Activated naive CD8-positive, alpha-beta T cell treated with anti-CD3 and anti-CD28 coated beads, Interleukin-2, amount 50 U/mL, for 24 hours (primary cell): ENCODE data around the gene NUTM2B.
"Not testable (repeated sequence)": the region's sequence is repeated elsewhere in the genome, so short reads cannot be mapped to it uniquely, and the experiment has no call there.

Experiments used
- ATAC-seq: fragments of 150-1000 bp; cut with Tn5 transposase; one replicate; pipeline ENCODE4 v1.10.0; 2021
- DNase-seq: peaks from one replicate; pipeline ENCODE4 v3.0.0; 2021
- H3K27ac Mint-ChIP-seq: one replicate; pipeline ENCODE4 v1.8.0; 2021; ENCODE audit warnings: mild to moderate bottlenecking, mixed read lengths
- H3K27me3 Mint-ChIP-seq: one replicate; pipeline ENCODE4 v1.8.0; 2021; ENCODE audit warnings: mixed read lengths
- H3K36me3 Mint-ChIP-seq: one replicate; pipeline ENCODE4 v1.8.0; 2021; ENCODE audit warnings: low read depth, mixed read lengths
- H3K4me1 Mint-ChIP-seq: one replicate; pipeline ENCODE4 v1.8.0; 2021; ENCODE audit warnings: mixed read lengths
- H3K4me3 Mint-ChIP-seq: one replicate; pipeline ENCODE4 v1.8.0; 2021; ENCODE audit warnings: mild to moderate bottlenecking, moderate library complexity, mixed read lengths
- H3K9me3 Mint-ChIP-seq: one replicate; pipeline ENCODE4 v1.8.0; 2021; ENCODE audit warnings: mixed read lengths

Gene NUTM2B

GRCh38 chr10:79700381-79700944 lies 2.6 kb upstream of the NUTM2B start:
- not testable (repeated sequence) for H3K9me3 Mint-ChIP-seq, H3K27me3 Mint-ChIP-seq, ATAC-seq, H3K4me1 Mint-ChIP-seq, H3K27ac Mint-ChIP-seq, H3K4me3 Mint-ChIP-seq, DNase-seq, H3K36me3 Mint-ChIP-seq

- DNase-seq, H3K36me3 Mint-ChIP-seq, H3K27ac Mint-ChIP-seq, ATAC-seq, H3K4me3 Mint-ChIP-seq, H3K27me3 Mint-ChIP-seq, H3K4me1 Mint-ChIP-seq, H3K9me3 Mint-ChIP-seq: not testable (repeated sequence)
Observed at GRCh38 chr10:79707017-79707416, 4.0 kb downstream of the NUTM2B start.

- H3K27ac Mint-ChIP-seq, ATAC-seq, H3K27me3 Mint-ChIP-seq, H3K4me1 Mint-ChIP-seq, H3K9me3 Mint-ChIP-seq, H3K4me3 Mint-ChIP-seq, DNase-seq, H3K36me3 Mint-ChIP-seq: not testable (repeated sequence)
Observed at GRCh38 chr10:79714976-79715375, 11.9 kb downstream of the NUTM2B start.

- not testable (repeated sequence) for DNase-seq, H3K4me3 Mint-ChIP-seq, H3K27ac Mint-ChIP-seq, H3K9me3 Mint-ChIP-seq, H3K4me1 Mint-ChIP-seq, H3K36me3 Mint-ChIP-seq, H3K27me3 Mint-ChIP-seq, ATAC-seq
Observed at GRCh38 chr10:79716917-79717579, 14.0 kb downstream of the NUTM2B start.

- not testable (repeated sequence) for DNase-seq, H3K36me3 Mint-ChIP-seq, ATAC-seq, H3K27me3 Mint-ChIP-seq, H3K27ac Mint-ChIP-seq, H3K4me1 Mint-ChIP-seq, H3K9me3 Mint-ChIP-seq, H3K4me3 Mint-ChIP-seq
Observed at GRCh38 chr10:79720000-79720399, 17.0 kb downstream of the NUTM2B start.

- H3K27ac Mint-ChIP-seq = not testable (repeated sequence)
Observed at GRCh38 chr10:79726620-79727019, 23.6 kb downstream of the NUTM2B start.

GRCh38 chr10:79744844-79745243 lies 41.8 kb downstream of the NUTM2B start:
- not testable (repeated sequence) for H3K4me1 Mint-ChIP-seq, H3K36me3 Mint-ChIP-seq, H3K9me3 Mint-ChIP-seq, H3K27ac Mint-ChIP-seq, DNase-seq, H3K4me3 Mint-ChIP-seq, ATAC-seq, H3K27me3 Mint-ChIP-seq

More at GRCh38 chr10:79726620-79727019, 23.6 kb downstream of the NUTM2B start:
- not testable (repeated sequence) for H3K9me3 Mint-ChIP-seq, H3K36me3 Mint-ChIP-seq, DNase-seq, H3K27me3 Mint-ChIP-seq, ATAC-seq, H3K4me3 Mint-ChIP-seq, H3K4me1 Mint-ChIP-seq

- DNase-seq, H3K27ac Mint-ChIP-seq, H3K4me3 Mint-ChIP-seq, H3K9me3 Mint-ChIP-seq, H3K4me1 Mint-ChIP-seq, ATAC-seq, H3K27me3 Mint-ChIP-seq: not testable (repeated sequence)
- peaks cover 13% of the 10 kb centered on the region for H3K36me3 Mint-ChIP-seq
Observed at GRCh38 chr10:79748510-79748909, 45.5 kb downstream of the NUTM2B start.

- DNase-seq, H3K9me3 Mint-ChIP-seq, H3K27ac Mint-ChIP-seq, ATAC-seq, H3K4me3 Mint-ChIP-seq, H3K27me3 Mint-ChIP-seq, H3K4me1 Mint-ChIP-seq: not testable (repeated sequence)
- H3K36me3 Mint-ChIP-seq = peaks cover 16% of the 10 kb centered on the region
Observed at GRCh38 chr10:79753601-79754000, 50.6 kb downstream of the NUTM2B start.

GRCh38 chr10:79758297-79758993 lies 55.4 kb downstream of the NUTM2B start:
- not testable (repeated sequence) for H3K4me3 Mint-ChIP-seq, ATAC-seq, H3K27ac Mint-ChIP-seq, H3K4me1 Mint-ChIP-seq, DNase-seq, H3K27me3 Mint-ChIP-seq, H3K9me3 Mint-ChIP-seq
- peaks cover 19% of the 10 kb centered on the region for H3K36me3 Mint-ChIP-seq
